K562 (cell line): Measurements from ENCODE around the gene STK17A. TPM values are rescaled to one million over a fixed set of nuclear protein-coding genes. Genes with fewer than 3 reads are reported as not detected.
A peak's percentile ranks its signal among the peaks of the same experiment; 100 is the strongest.

Experiments used
- ARID1B ChIP-seq: fragments of 450-650 bp; IDR thresholded peaks from 2 replicates; pipeline ENCODE4 v1.6.1; 2016; ENCODE audit warnings: antibody characterized with exemption, mild to moderate bottlenecking, inconsistent platforms
- CEBPG ChIP-seq, 3 experiments: fragments of 200-800 bp in 1 of 3; sonication (Bioruptor generic) in 1 of 3; sonication (generic) in 1 of 3; formaldehyde crosslinking in 1 of 3; IDR thresholded peaks in 2 of 3; conservative IDR thresholded peaks in 1 of 3; 2 replicates each; pipeline versions ENCODE4 v1.6.1 to v1.8.0; 2016 to 2022; ENCODE audit warnings: missing compliant biosample characterization in 2 of 3, missing genetic modification characterization in 2 of 3, mild to moderate bottlenecking in 1 of 3, missing genetic modification reagents in 1 of 3
- NR0B1 ChIP-seq: fragments of 450-650 bp; IDR thresholded peaks from one replicate; pipeline ENCODE4 v1.6.1; 2018; ENCODE audit warnings: mild to moderate bottlenecking, moderate library complexity; ENCODE audit not compliant: partially characterized antibody
- TAF15 ChIP-seq: fragments of 200-400 bp; formaldehyde crosslinking; IDR thresholded peaks from 2 replicates; pipeline ENCODE4 v1.6.1; 2017; ENCODE audit warnings: mild to moderate bottlenecking, low read depth, low read length, moderate library complexity
- ZNF347 ChIP-seq: fragments of 450-650 bp; formaldehyde crosslinking; IDR thresholded peaks from 2 replicates; pipeline ENCODE4 v1.4.0; 2020; ENCODE audit warnings: low read depth, mild to moderate bottlenecking, moderate library complexity
- ZNF354B ChIP-seq: fragments of 250-450 bp; sonication (Bioruptor Pico); IDR thresholded peaks from 2 replicates; pipeline ENCODE4 v1.4.0; 2020
- ZNF592 ChIP-seq: fragments of 450-650 bp; IDR thresholded peaks from 2 replicates; pipeline ENCODE4 v1.6.1; 2017; ENCODE audit warnings: antibody characterized with exemption, mild to moderate bottlenecking
- ZNF77 ChIP-seq: fragments of 250-450 bp; sonication (Bioruptor Pico); IDR thresholded peaks from 2 replicates; pipeline ENCODE4 v1.5.0; 2020
- polyA plus RNA-seq, 8 experiments: library from polyadenylated mRNA; depleted of rRNA in 4 of 8; stranded (reverse) in 5 of 8; unstranded in 3 of 8; fragments of >200 nt; fragmentation: Nextera tagmentation in 2 of 8; fragmentation: Illumina TruSeq in 1 of 8; extraction: Ambion mirVana in 2 of 8; extraction: Trizol in 1 of 8; gene quantifications; 2 replicates each; pipeline versions ENCODE4 v1.2.1 to v1.2.3, GENCODE V29; 2011 to 2014; ENCODE audit warnings: inconsistent platforms in 1 of 8, missing spikeins in 1 of 8
- total RNA-seq, 7 experiments: library from RNA; depleted of rRNA in 6 of 7; stranded (reverse); fragments of >200 nt in 6 of 7; fragmentation: Illumina TruSeq in 2 of 7; extraction: Trizol in 2 of 7; gene quantifications; 2 replicates each; pipeline versions ENCODE4 v1.2.1 to v1.2.3, GENCODE V29; 2011 to 2021; ENCODE audit warnings: low replicate concordance in 1 of 7
- TF ChIP-seq, protein P1 (sequence below): sonication (generic); formaldehyde crosslinking; IDR thresholded peaks from 2 replicates; pipeline ENCODE4 v1.8.0; 2023; ENCODE audit warnings: mild to moderate bottlenecking, missing genetic modification reagents
- TF ChIP-seq, protein P2 (sequence below): fragments of 250-450 bp; sonication (Bioruptor Pico); IDR thresholded peaks from 2 replicates; pipeline ENCODE4 v1.4.0; 2020

The STK17A gene
- total and polyA plus RNA-seq, 9 of the 15 experiments (the other 6 are each of a cell fraction or from before 2014, with no cell fraction given): 3.4 to 16.3 (median 13.2) TPM

DNA sequence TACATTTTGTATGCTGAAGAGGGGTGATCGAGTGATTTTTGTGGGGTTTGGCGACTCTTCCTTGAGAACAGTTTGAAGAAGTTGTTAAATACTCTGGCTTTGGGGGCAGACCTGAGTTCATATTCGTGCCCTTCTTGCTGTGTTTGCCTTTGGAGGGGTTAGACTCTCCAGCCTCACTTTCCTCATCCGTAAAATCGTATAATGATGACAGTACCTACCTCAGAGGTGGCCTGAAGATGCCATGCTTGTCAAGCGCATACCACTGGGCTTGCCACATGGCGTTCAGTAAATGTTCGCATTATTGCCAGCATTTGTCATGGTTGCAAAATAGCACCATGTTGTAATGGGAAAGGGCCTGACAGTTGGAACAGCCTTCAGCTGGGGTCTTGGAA, 1.3 kb downstream of the STK17A start (continued):
- TF ChIP-seq, protein P1, sequence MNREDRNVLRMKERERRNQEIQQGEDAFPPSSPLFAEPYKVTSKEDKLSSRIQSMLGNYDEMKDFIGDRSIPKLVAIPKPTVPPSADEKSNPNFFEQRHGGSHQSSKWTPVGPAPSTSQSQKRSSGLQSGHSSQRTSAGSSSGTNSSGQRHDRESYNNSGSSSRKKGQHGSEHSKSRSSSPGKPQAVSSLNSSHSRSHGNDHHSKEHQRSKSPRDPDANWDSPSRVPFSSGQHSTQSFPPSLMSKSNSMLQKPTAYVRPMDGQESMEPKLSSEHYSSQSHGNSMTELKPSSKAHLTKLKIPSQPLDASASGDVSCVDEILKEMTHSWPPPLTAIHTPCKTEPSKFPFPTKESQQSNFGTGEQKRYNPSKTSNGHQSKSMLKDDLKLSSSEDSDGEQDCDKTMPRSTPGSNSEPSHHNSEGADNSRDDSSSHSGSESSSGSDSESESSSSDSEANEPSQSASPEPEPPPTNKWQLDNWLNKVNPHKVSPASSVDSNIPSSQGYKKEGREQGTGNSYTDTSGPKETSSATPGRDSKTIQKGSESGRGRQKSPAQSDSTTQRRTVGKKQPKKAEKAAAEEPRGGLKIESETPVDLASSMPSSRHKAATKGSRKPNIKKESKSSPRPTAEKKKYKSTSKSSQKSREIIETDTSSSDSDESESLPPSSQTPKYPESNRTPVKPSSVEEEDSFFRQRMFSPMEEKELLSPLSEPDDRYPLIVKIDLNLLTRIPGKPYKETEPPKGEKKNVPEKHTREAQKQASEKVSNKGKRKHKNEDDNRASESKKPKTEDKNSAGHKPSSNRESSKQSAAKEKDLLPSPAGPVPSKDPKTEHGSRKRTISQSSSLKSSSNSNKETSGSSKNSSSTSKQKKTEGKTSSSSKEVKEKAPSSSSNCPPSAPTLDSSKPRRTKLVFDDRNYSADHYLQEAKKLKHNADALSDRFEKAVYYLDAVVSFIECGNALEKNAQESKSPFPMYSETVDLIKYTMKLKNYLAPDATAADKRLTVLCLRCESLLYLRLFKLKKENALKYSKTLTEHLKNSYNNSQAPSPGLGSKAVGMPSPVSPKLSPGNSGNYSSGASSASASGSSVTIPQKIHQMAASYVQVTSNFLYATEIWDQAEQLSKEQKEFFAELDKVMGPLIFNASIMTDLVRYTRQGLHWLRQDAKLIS (CRISPR knock-in tag): no peak
- TF ChIP-seq ZNF347 (CRISPR knock-in tag) (no peak), TAF15 (no peak), NR0B1 (no peak), CEBPG (CRISPR knock-in tag; IDR thresholded peaks at IDR 0.05) (0 out of 2 replicates have a peak, but pooled peaks have one; percentile 23), CEBPG (tag; conservative IDR thresholded peaks at IDR 0.05 in 1 of 2, IDR thresholded peaks at IDR 0.05 in 1 of 2) (no peak), ZNF354B (no peak), ZNF592 (no peak), ARID1B (no peak), ZNF77 (CRISPR knock-in tag) (no peak)
- TF ChIP-seq, protein P2, sequence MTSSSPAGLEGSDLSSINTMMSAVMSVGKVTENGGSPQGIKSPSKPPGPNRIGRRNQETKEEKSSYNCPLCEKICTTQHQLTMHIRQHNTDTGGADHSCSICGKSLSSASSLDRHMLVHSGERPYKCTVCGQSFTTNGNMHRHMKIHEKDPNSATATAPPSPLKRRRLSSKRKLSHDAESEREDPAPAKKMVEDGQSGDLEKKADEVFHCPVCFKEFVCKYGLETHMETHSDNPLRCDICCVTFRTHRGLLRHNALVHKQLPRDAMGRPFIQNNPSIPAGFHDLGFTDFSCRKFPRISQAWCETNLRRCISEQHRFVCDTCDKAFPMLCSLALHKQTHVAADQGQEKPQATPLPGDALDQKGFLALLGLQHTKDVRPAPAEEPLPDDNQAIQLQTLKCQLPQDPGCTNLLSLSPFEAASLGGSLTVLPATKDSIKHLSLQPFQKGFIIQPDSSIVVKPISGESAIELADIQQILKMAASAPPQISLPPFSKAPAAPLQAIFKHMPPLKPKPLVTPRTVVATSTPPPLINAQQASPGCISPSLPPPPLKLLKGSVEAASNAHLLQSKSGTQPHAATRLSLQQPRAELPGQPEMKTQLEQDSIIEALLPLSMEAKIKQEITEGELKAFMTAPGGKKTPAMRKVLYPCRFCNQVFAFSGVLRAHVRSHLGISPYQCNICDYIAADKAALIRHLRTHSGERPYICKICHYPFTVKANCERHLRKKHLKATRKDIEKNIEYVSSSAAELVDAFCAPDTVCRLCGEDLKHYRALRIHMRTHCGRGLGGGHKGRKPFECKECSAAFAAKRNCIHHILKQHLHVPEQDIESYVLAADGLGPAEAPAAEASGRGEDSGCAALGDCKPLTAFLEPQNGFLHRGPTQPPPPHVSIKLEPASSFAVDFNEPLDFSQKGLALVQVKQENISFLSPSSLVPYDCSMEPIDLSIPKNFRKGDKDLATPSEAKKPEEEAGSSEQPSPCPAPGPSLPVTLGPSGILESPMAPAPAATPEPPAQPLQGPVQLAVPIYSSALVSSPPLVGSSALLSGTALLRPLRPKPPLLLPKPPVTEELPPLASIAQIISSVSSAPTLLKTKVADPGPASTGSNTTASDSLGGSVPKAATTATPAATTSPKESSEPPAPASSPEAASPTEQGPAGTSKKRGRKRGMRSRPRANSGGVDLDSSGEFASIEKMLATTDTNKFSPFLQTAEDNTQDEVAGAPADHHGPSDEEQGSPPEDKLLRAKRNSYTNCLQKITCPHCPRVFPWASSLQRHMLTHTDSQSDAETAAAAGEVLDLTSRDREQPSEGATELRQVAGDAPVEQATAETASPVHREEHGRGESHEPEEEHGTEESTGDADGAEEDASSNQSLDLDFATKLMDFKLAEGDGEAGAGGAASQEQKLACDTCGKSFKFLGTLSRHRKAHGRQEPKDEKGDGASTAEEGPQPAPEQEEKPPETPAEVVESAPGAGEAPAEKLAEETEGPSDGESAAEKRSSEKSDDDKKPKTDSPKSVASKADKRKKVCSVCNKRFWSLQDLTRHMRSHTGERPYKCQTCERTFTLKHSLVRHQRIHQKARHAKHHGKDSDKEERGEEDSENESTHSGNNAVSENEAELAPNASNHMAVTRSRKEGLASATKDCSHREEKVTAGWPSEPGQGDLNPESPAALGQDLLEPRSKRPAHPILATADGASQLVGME (CRISPR knock-in tag): no peak
